Skeletal muscle tissue (tissue), 4 donors: Measurements from ENCODE around the gene GOSR1. TPM values are rescaled to one million over a fixed set of nuclear protein-coding genes. Genes with fewer than 3 reads are reported as not detected.
"Not testable (repeated sequence)": the region's sequence is repeated elsewhere in the genome, so short reads cannot be mapped to it uniquely, and the experiment has no call there.

Source experiments
- H3K27ac ChIP-seq: one replicate; pipeline ENCODE4 v1.7.0; 2013; ENCODE audit warnings: mild to moderate bottlenecking, low read depth, low read length, inconsistent platforms
- H3K27me3 ChIP-seq, 3 donors: one replicate each; pipeline ENCODE4 v1.7.0; 2013; ENCODE audit warnings: low read length in 3 of 3; ENCODE audit not compliant: control insufficient read depth in 3 of 3, insufficient read depth in 3 of 3
- H3K36me3 ChIP-seq, 3 donors: one replicate each; pipeline ENCODE4 v1.7.0; 2013; ENCODE audit warnings: low read length in 3 of 3; ENCODE audit not compliant: control insufficient read depth in 3 of 3, insufficient read depth in 3 of 3
- H3K4me1 ChIP-seq, 3 donors: one replicate each; pipeline ENCODE4 v1.7.0; 2013; ENCODE audit warnings: low read length in 3 of 3, mild to moderate bottlenecking in 3 of 3; ENCODE audit not compliant: control insufficient read depth in 3 of 3, insufficient read depth in 3 of 3
- H3K4me3 ChIP-seq, 3 donors: one replicate each; pipeline ENCODE4 v1.7.0; 2013; ENCODE audit warnings: low read length in 3 of 3
- H3K9ac ChIP-seq, 3 donors: one replicate each; pipeline ENCODE4 v1.7.0; 2013; ENCODE audit warnings: low read length in 3 of 3, mild to moderate bottlenecking in 3 of 3, moderate library complexity in 2 of 3, low read depth in 1 of 3
- H3K9me3 ChIP-seq, 3 donors: one replicate each; pipeline ENCODE4 v1.7.0; 2013; ENCODE audit warnings: low read length in 3 of 3; ENCODE audit not compliant: control insufficient read depth in 3 of 3
- total RNA-seq: library from RNA; depleted of rRNA; stranded (reverse); fragments of >200 nt; gene quantifications from one replicate; pipeline ENCODE4 v1.2.3, GENCODE V29; 2014
- donor health status: Osteomylitis.

The GOSR1 gene
- total RNA-seq, 1 donor from 2014 or later: 24.5 TPM

DNA sequence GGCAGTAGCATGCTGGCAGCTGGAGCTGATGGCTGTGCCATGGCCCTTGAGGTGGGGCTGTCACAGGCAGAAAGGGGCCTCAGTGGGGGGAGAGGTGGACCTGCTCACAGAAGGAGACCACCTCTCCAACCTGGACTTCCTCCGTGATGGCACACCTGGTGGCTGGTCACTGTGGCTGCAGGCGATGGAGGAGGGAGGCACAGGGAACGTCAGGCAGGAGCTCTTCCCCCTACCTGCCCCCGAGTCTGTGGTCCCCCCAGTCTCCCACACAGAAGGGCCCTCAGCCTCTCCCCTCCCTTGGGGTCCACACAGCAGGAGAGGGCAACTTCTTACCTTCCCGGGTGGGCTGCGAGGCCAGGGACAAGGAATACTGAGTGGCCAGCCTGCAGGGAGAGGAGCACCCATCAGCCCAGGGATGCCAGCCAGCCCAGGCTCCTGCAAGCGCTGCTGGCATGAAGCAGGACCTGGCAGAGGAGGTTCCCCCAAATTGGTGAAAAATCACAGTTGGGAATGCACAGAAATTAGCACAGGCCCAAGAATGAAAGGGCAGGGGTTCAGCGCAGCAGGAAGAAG lies 96.5 kb downstream of the GOSR1 start:
- peaks cover 2 to 18% (median 11%) of the 10 kb centered on the region in 3 donors for H3K27me3 ChIP-seq
- no peak overlapping the region for H3K9ac ChIP-seq
- no peak overlapping the region for H3K4me3 ChIP-seq
- H3K27ac ChIP-seq: no peak overlapping the region
- no peaks in the 10 kb centered on the region for H3K36me3 ChIP-seq
- no peaks in the 10 kb centered on the region for H3K4me1 ChIP-seq
- H3K9me3 ChIP-seq: no peaks in the 10 kb centered on the region

DNA sequence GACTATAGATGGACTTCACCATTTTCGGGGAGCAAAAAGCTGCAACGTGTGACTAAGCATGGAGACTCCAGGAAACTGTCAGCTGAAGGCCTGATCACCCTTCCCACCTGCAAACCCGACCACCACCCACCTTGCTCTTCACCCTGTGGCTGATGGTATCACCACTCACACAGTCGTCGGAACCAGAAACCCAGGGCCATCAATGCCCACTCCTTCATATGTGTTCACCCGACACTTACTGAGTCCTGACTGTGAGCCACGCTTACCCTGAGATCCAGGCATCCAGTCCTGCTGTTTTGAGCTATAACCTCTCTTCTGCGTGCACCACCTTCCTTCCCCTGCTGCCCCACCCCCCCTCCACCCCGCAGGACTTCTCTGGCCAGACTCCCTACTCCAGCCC lies 97.1 kb downstream of the GOSR1 start:
- H3K27ac ChIP-seq, H3K4me3 ChIP-seq, H3K36me3 ChIP-seq, H3K9ac ChIP-seq, H3K4me1 ChIP-seq, H3K9me3 ChIP-seq: not testable (repeated sequence)
- H3K27me3 ChIP-seq: peaks cover 0 to 16% (median 11%) of the 10 kb centered on the region in 3 donors

DNA sequence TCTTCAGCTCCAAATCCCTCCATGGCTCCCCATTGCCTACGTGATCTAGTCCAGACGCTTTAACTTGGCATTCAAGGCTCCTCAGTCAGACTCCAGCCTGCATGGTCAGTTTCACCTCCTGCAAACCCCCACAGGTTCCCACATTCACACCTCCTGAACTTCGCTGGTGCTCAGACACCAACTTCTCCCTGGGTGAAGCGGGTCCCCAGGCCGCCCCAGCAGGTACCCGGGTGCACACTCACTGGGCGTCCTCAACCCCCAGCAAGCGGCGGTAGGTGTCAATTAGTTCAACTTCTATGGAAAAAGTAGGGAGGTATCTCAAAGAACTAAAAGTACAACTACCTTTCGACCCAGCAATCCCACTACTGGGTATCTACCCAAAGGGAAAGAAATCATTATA lies 97.6 kb downstream of the GOSR1 start:
- H3K36me3 ChIP-seq, H3K4me3 ChIP-seq, H3K27ac ChIP-seq, H3K9me3 ChIP-seq, H3K9ac ChIP-seq, H3K4me1 ChIP-seq: not testable (repeated sequence)
- peaks cover 0 to 16% (median 11%) of the 10 kb centered on the region in 3 donors for H3K27me3 ChIP-seq

DNA sequence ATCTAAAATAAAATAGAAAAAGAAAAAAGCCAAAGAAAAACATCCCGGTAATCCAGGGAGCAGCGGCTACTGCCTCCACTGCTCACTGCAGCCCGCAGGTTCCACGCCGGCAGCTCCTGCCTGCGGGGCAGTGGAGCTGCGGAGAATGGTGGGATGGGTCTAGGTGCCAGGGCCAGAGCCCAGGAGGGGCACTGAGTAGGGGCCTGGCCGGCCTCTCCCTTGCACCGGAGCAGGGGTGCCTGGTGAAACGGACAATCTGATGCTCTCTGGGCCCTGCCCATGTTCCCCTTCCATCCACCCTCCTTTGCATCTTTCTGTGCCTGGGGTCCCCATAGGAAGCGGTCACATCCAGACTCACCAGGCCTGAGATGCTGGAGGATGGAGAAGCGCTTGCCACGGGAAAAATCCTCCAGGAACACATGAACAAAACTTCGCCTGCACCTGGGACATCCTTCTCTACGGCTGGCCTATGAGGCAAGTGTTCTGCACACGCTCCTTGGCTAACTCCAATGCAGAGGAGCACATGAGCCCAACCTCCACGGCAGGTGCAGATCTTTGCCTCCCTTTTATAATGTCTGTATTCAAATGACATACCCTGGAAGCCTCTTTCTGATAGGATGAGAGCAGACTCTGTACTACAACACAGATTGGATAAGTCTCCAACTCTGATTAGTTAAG lies 98.6 kb downstream of the GOSR1 start:
- H3K27me3 ChIP-seq: peaks cover 0 to 15% (median 11%) of the 10 kb centered on the region in 3 donors
- H3K4me3 ChIP-seq, H3K4me1 ChIP-seq, H3K36me3 ChIP-seq, H3K9ac ChIP-seq, H3K9me3 ChIP-seq, H3K27ac ChIP-seq: not testable (repeated sequence)

DNA sequence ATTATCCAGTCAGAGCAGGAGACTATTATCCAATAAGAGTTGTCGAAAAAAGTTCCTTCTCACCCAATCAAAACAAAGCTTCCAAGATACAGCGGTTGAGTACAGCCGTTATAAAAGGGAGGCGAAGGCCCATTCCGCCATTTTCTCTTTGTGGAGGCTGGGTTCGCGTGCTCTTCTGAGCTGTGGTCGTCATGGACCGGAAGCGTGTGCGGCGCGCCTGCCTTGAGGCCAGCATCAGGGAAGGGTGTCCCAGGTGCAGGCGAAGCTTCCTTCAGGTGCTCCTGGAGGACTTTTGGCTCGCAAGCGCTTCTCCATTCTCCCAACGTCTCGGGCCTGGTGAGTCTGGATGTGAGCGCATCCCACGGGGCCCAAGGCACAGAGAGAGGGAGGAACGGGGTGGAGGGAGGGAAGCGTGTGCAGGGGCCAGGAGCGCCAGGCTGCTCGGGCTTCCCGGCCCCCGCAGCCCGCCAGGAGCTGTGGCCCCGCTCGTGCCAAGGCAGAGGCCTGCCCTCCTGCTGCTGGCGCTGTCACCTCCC lies 99.2 kb downstream of the GOSR1 start:
- Histone ChIP-seq H3K27me3 (peaks cover 0 to 11% (median 11%) of the 10 kb centered on the region in 3 donors), H3K9ac (no peak overlapping the region), H3K4me1 (no peaks in the 10 kb centered on the region), H3K27ac (no peak overlapping the region), H3K36me3 (no peaks in the 10 kb centered on the region), H3K9me3 (no peaks in the 10 kb centered on the region), H3K4me3 (peak overlapping the region in 1 of 3 donors; percentile 27)

Other genes with a start within 250 kb of the GOSR1 start
- 1.6 TPM for gene SLC6A4, start 241.7 kb upstream of the GOSR1 start, total RNA-seq
- 37.1 TPM for gene BLMH, start 185.5 kb upstream of the GOSR1 start, total RNA-seq
- gene TMIGD1, start 143.4 kb upstream of the GOSR1 start, total RNA-seq: not detected
- gene CPD, start 98.5 kb upstream of the GOSR1 start, total RNA-seq: 41.8 TPM